Muscle layer of colon (tissue), 2 donors: ENCODE results near the gene KDM4E.
A peak's percentile ranks its signal among the peaks of the same experiment; 100 is the strongest.

Source experiments
- H3K27ac ChIP-seq: one replicate; pipeline ENCODE4 v1.7.0; 2013; ENCODE audit warnings: low read depth, mild to moderate bottlenecking, low read length, moderate library complexity
- H3K27me3 ChIP-seq, 2 donors: one replicate each; pipeline ENCODE4 v1.7.0; 2013; ENCODE audit warnings: low read length in 2 of 2, mild to moderate bottlenecking in 2 of 2; ENCODE audit not compliant: insufficient read depth in 2 of 2, control insufficient read depth in 1 of 2
- H3K36me3 ChIP-seq: one replicate; pipeline ENCODE4 v1.7.0; 2013; ENCODE audit warnings: mild to moderate bottlenecking, low read length; ENCODE audit not compliant: insufficient read depth
- H3K4me1 ChIP-seq: one replicate; pipeline ENCODE4 v1.7.0; 2013; ENCODE audit warnings: mild to moderate bottlenecking, low read length; ENCODE audit not compliant: insufficient read depth
- H3K4me3 ChIP-seq, 2 donors: one replicate each; pipeline ENCODE4 v1.7.0; 2013; ENCODE audit warnings: low read length in 2 of 2, low read depth in 1 of 2, mild to moderate bottlenecking in 1 of 2, moderate library complexity in 1 of 2
- H3K9ac ChIP-seq: one replicate; pipeline ENCODE4 v1.7.0; 2013; ENCODE audit warnings: low read length
- H3K9me3 ChIP-seq: one replicate; pipeline ENCODE4 v1.7.0; 2013; ENCODE audit warnings: mild to moderate bottlenecking, low read length
- donor health status: abdominal sarcoma.
- donor health status: Adenocarcinoma of cecum.

Gene KDM4E

DNA sequence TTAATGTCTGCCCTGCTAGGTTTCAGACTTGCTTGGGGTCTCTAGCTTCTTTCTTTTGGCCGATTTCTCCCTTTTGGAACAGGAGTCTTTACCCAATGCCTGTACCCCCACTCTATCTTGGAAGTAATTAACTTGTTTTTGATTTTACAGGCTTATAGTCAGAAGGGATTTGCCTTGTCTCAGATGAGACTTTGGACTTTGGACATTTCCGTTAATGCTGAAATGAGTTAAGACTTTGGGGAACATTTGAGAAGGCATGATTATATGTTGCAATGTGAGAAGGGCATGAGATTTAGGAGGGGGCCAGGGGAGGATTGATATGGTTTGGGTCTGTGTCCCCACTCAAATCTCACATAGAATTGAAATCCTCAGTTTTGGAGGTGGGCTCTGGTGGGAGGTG lies 29.3 kb downstream of the KDM4E start:
- Histone ChIP-seq H3K9ac (no peak overlapping the region), H3K4me1 (no peaks in the 10 kb centered on the region), H3K27ac (no peak overlapping the region), H3K27me3 (peaks cover 0 to 5% of the 10 kb centered on the region in 2 donors), H3K4me3 (no peak overlapping the region), H3K36me3 (no peaks in the 10 kb centered on the region), H3K9me3 (no peaks in the 10 kb centered on the region)

DNA sequence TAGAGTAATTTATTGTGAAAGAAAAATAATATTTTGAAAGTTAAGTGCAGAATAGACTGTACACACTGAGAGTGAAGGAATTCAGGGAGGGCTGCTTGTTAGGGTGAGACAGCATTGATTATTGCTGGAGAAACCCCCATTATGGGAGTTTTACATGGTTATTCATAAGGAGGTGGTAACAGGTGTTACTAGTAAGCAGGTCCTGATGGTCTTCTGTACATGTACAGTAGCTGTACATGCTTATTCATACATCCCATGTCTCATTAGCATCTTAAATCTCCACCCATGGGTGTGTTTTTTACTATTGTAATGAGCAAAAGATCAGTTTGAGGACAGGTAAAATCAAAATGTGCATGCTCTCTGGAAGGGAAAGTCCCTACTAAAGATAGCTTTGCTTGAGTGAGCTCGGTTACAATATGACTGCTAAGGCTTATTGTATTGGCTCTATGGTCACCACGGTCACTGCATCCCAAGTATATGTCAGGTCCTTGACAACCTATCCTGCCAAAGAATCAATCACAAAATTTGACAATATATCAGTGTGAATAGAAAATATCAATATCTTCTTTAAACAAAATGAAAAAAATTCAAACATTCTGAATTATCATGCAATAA lies 30.3 kb downstream of the KDM4E start:
- Histone ChIP-seq H3K4me3 (no peak overlapping the region), H3K9me3 (no peaks in the 10 kb centered on the region), H3K27me3 (peaks cover 0 to 1% of the 10 kb centered on the region in 2 donors), H3K36me3 (no peaks in the 10 kb centered on the region), H3K9ac (no peak overlapping the region), H3K4me1 (no peaks in the 10 kb centered on the region), H3K27ac (no peak overlapping the region)

DNA sequence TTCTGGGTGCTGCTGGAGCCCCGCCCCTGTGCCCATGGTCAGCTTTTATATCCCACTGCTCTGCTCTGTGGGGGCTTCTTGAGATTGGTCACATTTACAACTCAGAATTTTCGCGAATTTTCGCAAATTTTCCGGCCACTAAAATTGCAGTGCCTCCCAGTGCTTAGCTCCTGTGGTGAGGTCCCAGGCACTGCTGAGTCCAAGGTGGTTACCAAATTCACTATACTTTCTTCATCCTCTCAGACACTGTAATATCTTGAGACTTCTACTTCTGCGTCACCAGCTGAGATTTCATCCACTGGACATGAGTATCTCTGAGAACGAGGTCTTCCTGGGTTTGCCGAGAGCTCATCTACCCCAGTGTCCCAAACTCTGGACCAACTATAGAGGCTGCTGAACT lies 32.9 kb downstream of the KDM4E start:
- H3K36me3 ChIP-seq, result no peaks in the 10 kb centered on the region
- no peak overlapping the region for H3K4me3 ChIP-seq
- H3K9ac ChIP-seq, result no peak overlapping the region
- H3K27me3 ChIP-seq, result no peaks in the 10 kb centered on the region
- H3K4me1 ChIP-seq, result no peaks in the 10 kb centered on the region
- H3K9me3 ChIP-seq, result no peaks in the 10 kb centered on the region
- H3K27ac ChIP-seq, result no peak overlapping the region

DNA sequence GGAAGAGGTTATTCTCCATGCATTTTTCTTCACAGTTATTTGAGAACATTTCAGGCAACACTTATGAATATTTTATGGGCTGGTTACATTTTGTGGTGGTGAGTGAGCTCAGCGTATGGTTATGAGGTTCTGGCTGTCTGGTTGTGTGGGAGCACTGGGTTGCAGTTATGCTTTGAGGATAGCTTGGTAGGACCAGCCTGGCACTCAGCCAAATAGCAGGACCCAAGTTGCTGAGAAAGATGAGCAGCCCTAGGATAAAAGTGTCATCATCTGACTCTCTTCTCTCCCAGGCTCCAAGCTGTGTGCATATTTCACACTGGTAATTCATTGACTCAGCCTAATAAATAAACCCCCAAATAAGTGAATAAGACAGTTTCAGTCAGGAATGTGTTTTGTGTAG lies 33.6 kb downstream of the KDM4E start:
- Histone ChIP-seq H3K27ac (no peak overlapping the region), H3K4me3 (no peak overlapping the region), H3K9ac (no peak overlapping the region), H3K27me3 (no peaks in the 10 kb centered on the region), H3K4me1 (no peaks in the 10 kb centered on the region), H3K36me3 (no peaks in the 10 kb centered on the region), H3K9me3 (no peaks in the 10 kb centered on the region)

DNA sequence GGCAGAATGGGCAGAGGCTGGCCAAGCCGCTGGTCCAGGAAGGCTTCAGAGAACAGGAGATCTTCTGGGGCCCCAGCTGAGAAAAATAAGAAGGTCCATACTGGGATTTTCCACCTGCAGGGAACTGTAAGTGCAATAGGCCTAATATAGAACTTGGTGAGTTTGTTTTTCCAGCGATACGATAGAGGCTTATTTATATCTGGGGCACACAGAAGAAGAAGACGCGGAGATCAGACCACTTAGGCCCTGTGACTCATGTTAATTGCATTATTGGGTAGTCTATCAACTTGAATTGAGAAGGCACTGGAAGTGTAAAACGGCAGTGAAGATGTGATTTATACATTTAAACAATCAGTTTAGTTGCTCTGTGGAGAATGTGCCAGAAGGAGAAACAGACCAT lies 34.0 kb downstream of the KDM4E start:
- no peak overlapping the region for H3K4me3 ChIP-seq
- H3K9ac ChIP-seq, result no peak overlapping the region
- no peaks in the 10 kb centered on the region for H3K4me1 ChIP-seq
- H3K27me3 ChIP-seq, result no peaks in the 10 kb centered on the region
- H3K9me3 ChIP-seq, result no peaks in the 10 kb centered on the region
- H3K36me3 ChIP-seq, result no peaks in the 10 kb centered on the region
- H3K27ac ChIP-seq, result no peak overlapping the region

DNA sequence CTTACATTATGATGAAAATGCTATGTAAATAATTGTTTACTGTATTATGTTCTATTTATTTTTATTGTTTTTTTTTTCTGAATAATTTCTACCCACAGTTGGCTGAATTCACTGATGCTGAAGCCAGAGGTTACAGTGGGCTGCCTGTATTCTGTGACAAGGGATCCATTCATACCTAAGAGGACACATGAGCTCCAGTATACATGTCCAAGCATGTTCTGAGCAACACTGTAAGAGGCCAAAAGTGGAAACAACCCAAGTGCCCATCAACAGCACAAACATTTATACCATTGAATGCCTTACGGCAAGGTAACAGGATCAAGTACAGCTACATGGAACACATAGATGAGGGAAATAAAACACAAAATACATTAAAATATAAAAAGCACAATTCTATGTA lies 40.3 kb downstream of the KDM4E start:
- Histone ChIP-seq H3K27ac (no peak overlapping the region), H3K9me3 (no peaks in the 10 kb centered on the region), H3K27me3 (no peaks in the 10 kb centered on the region), H3K4me1 (peaks cover 12% of the 10 kb centered on the region), H3K9ac (no peak overlapping the region), H3K36me3 (no peaks in the 10 kb centered on the region), H3K4me3 (no peak overlapping the region)

DNA sequence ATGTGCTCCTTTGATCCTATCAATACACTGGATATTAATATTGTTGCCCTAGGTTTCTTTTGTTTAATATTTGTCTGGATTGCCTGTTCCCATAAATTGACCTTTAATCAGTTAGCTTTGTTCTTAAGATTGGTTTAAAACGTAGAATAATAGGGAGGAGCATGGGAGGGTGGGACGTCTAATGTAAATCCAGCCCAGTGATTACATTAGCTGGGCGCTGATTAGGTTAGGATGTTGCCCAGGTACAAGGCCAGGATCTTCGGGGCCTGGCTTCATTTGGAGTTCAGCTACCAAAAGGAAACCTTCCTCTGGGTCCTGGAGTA lies 41.6 kb downstream of the KDM4E start, which contains the start of gene SRSF8:
Gene SRSF8, plus strand, starts transcription at position 204 of the 323 bp plus-strand sequence. CDS start 308 bp downstream, outside the sequence.
- H3K9me3 ChIP-seq, result no peaks in the 10 kb centered on the region
- H3K27ac ChIP-seq, result peak within 1 kb of the TSS; percentile 87
- peaks cover 12% of the 10 kb centered on the region for H3K4me1 ChIP-seq
- peak within 1 kb of the TSS; percentile 94 for H3K9ac ChIP-seq
- peak within 1 kb of the TSS; percentile 76 to 91 for H3K4me3 ChIP-seq
- no peaks in the 10 kb centered on the region for H3K27me3 ChIP-seq
- H3K36me3 ChIP-seq, result no peaks in the 10 kb centered on the region

DNA sequence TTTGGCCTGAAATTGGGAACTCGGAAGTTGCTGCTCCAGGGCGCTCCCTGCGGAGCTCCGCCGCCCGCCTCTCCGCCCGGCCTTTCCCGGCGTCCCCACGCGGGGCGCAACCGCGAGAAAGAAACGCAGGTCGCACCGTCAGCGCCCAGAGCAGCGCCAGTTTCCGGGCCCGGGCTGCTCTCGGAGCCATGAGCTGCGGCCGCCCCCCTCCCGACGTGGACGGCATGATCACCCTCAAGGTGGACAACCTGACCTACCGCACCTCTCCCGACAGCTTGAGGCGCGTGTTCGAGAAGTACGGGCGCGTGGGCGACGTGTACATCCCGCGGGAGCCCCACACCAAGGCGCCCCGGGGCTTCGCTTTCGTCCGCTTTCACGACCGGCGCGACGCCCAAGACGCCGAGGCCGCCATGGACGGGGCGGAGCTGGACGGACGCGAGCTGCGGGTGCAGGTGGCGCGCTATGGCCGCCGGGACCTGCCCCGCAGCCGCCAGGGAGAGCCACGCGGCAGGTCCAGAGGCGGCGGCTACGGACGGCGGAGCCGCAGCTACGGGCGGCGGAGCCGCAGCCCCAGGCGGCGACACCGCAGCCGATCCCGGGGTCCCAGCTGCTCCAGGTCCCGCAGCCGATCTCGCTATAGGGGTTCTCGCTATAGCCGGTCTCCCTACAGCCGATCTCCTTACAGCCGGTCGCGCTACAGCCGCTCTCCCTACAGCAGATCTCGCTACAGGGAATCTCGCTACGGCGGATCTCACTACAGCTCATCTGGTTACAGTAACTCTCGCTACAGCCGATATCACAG lies 42.2 kb downstream of the KDM4E start:
- no peaks in the 10 kb centered on the region for H3K36me3 ChIP-seq
- peak overlapping the region; percentile 76 to 91 for H3K4me3 ChIP-seq
- H3K4me1 ChIP-seq, result peaks cover 12% of the 10 kb centered on the region
- H3K9me3 ChIP-seq, result no peaks in the 10 kb centered on the region
- peak overlapping the region; percentile 94 for H3K9ac ChIP-seq
- no peaks in the 10 kb centered on the region for H3K27me3 ChIP-seq
- peak overlapping the region; percentile 87 for H3K27ac ChIP-seq

DNA sequence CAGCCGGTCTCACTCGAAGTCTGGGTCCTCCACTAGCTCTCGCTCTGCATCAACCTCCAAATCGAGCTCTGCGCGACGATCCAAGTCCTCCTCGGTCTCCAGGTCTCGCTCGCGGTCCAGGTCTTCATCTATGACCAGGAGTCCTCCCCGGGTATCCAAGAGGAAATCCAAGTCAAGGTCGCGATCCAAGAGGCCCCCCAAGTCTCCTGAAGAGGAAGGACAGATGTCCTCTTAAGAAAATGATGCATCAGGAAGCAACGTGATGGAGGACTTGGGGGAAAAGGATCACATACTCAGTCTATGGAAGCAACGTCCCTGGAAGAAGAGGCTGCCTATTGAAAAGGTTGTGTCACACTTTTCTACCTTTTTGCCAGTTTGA lies 42.8 kb downstream of the KDM4E start:
- peak overlapping the region; percentile 76 to 91 for H3K4me3 ChIP-seq
- H3K9me3 ChIP-seq, result no peaks in the 10 kb centered on the region
- peaks cover 12% of the 10 kb centered on the region for H3K4me1 ChIP-seq
- H3K27ac ChIP-seq, result peak overlapping the region; percentile 87
- H3K36me3 ChIP-seq, result no peaks in the 10 kb centered on the region
- H3K9ac ChIP-seq, result peak overlapping the region; percentile 94
- no peaks in the 10 kb centered on the region for H3K27me3 ChIP-seq

DNA sequence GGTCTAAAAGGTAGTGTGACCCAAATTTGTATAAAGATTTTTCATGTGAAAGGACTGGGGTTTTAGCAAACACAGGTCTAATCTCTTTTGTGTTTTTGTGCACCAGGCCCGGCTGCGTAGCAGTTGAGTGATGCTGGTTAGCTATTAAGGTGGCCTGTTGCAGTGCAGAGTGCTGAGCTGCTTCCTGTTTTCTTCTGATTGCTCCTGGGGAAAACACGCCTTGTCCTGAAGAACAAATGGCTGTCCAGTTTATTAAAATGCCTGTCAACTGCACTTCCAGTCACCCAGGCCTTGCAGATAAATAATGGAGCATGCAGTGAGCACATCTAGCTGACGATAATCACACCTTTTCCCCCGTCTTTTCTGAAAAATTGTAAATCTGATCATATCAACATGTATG lies 43.5 kb downstream of the KDM4E start:
- no peaks in the 10 kb centered on the region for H3K27me3 ChIP-seq
- H3K27ac ChIP-seq, result peak overlapping the region; percentile 87
- H3K9me3 ChIP-seq, result no peaks in the 10 kb centered on the region
- no peaks in the 10 kb centered on the region for H3K36me3 ChIP-seq
- H3K4me3 ChIP-seq, result peak overlapping the region; percentile 76 to 91
- H3K9ac ChIP-seq, result peak overlapping the region; percentile 94
- peaks cover 12% of the 10 kb centered on the region for H3K4me1 ChIP-seq

DNA sequence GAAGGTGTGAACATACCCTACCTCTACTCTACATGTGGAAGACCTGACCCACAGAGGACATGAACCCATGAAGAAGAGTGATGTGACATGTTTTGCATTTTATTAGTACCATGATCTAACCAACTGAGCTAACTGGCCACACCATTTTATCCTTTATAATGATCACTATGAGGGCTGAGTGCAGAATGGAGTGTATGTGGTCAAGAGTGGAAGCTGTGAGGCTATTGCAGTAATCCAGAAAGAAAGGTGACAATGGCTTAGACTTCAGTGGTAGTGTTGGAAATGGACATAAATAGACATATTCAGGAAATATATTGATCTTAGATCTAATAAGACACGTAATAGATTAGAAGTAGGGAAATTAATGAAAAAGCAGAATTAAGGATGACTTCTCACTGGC lies 45.4 kb downstream of the KDM4E start:
- H3K9me3 ChIP-seq, result no peaks in the 10 kb centered on the region
- no peak overlapping the region for H3K9ac ChIP-seq
- no peak overlapping the region for H3K27ac ChIP-seq
- H3K36me3 ChIP-seq, result no peaks in the 10 kb centered on the region
- H3K4me1 ChIP-seq, result peaks cover 17% of the 10 kb centered on the region
- H3K4me3 ChIP-seq, result no peak overlapping the region
- H3K27me3 ChIP-seq, result no peaks in the 10 kb centered on the region

DNA sequence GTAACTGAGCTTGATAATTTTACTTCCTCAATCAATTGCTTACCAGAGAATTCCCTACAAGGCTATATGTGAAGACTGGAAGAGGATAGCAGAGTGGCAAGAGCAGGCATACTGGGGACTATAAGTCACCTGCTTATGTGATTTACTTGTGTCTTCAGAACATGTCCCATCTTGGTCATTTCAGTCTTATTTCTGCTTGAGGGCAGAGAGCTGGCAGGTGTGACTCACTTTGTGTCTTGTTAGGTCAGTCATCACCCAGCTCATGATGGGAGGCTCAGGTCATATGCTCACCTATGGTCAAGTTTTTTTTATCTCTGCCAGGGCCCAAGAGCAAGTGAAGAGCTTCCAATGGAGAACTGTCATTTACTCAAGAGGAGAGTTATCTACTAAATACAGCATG lies 47.9 kb downstream of the KDM4E start:
- no peak overlapping the region for H3K27ac ChIP-seq
- peaks cover 17% of the 10 kb centered on the region for H3K4me1 ChIP-seq
- no peaks in the 10 kb centered on the region for H3K9me3 ChIP-seq

More for the DNA sequence above, 47.9 kb downstream of the KDM4E start:
- Histone ChIP-seq H3K27me3 (no peaks in the 10 kb centered on the region), H3K9ac (no peak overlapping the region), H3K4me3 (no peak overlapping the region), H3K36me3 (no peaks in the 10 kb centered on the region)
